ENCODE measurements around the gene HLA-F.

GRCh38 chr6:29744621-29745020 lies 21.4 kb downstream of the HLA-F start:
- no peak for TF ChIP-seq CTCF (IDR thresholded peaks at IDR 0.05; ENCODE audit: low read length)
- no peak for TF ChIP-seq EZH2 (optimal IDR thresholded peaks at IDR 0.05; ENCODE audit: low read depth, low read length)
